ENCODE results near the gene PSMG4.
"Not testable (repeated sequence)": the region's sequence is repeated elsewhere in the genome, so short reads cannot be mapped to it uniquely, and the experiment has no call there.

Gene PSMG4

DNA sequence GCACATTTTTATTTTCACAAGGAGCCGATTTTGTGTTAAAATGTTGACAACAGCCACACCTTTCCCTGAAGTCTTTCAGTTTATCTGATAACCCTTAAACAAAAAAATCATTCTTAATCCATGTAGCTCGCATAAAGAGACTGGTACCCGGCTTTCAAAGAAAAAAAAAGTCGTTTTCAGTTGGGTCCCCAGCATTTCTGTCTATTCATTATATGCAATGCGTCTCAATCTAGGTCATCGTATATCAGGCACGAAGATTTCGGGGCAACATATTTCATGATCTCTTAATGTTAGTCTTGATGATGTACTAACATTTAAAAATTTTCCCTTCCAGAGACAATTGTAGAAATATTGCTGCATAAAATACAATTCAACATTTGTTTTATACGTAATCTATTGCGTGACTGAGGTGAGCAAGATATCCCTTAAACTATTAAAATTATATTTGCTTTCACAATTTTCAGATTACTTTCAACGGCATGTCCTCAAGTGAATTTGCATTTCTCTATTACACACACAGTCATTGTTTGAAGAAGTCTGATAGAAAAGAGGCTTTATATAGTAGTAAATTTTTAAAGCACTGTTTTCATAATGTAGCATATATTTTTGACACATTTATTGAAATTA lies 28.4 kb upstream of the PSMG4 start:
- no peak for DNase-seq (ENCODE audit: low spot score)

DNA sequence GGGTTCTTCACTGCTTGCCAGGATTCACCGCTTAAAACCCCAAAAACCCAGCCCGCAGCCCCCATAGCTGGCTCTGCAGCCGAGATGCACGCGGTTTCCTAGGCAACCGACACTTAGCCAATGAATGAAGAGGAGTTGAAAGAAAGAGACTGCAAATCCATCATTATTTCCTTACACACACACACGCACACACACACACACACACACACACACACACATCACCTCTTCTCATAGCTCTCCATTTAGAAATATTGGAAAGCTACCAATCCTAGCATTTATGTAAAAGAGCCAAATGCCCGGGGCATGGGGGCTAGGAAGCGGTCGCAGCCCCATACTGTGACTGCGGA lies 27.9 kb upstream of the PSMG4 start:
- no peak for DNase-seq (ENCODE audit: low spot score)

DNA sequence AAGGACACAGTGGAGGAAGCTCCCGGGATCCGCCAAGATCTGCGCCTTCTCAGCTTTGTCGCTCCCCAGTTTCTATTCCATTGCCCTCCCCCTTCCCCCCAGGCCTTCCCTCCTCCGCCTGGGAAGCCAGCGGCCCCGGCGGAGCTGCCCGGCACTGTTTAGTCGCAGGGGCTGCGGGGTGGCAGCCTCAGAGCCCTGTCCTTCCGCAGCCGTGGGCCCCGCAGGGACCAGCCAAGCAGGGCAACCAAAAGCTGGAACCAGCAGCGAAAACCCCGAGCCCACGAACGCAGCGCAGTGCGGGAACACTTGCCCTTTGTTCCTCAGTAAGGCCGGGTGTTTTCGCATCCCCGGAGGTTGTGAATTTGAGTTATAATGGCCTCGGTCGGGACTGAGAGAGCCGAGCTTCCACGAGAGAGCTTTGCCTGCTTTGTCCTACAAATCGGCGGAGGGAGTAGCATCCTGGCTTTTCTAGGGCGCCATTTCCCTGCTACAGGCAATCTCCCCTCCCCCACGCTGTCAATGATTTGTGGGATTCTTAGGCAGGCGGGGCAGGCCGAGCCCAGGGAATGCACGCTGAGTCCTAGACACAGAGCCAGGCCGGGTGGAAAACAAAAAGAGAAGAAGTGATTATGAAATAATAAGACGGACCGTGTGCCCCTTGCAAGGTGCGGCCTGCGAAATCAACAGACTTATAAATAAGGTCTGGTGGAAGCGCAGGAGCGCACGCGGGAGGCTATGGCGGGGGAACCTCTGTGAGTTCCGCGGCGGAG lies 27.3 kb upstream of the PSMG4 start:
- DNase-seq (ENCODE audit: low spot score) = no peak

DNA sequence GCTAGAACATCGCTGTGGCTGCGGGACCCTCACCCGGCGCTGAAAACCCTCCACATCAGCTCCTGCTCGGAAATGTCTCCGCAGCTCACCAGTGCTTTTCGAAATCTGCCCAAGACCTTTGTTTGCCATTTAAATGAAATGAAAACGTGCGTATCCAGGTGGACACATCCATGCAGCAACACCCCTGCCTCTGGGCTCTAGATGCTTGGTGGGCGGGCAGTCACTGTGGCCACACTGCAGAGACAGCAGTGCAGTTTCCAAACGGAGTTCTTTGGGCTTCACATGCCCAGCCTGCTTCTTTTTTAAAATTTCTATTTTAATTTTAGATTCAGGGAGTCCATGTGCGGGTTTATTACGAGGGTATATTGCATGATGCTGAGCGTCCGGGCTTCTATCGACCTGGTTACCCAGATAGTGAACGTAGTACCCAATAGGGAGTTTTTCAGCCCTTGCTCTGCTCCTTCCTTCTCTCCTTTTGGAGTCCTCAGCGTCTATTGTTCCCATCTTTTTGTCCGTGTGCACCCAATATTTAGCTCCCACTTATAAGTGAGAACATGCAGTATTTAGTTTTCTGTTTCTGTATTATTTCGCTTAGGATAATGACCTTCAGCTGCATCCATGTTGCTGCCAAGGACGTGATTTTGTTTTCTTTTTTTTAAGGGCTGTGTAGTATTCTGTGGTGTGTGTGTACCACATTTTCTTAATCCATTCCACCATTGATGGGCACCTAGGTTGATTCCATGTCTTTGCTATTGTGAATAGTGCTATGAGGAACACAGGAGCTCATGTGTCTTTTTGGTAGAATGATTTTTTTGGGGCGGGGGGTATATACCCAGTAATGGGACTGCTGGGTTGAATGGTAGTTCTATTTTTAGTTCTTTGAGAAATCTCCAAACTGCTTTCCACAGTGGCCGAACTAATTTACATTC lies 26.5 kb upstream of the PSMG4 start:
- DNase-seq (ENCODE audit: low spot score) = no peak

DNA sequence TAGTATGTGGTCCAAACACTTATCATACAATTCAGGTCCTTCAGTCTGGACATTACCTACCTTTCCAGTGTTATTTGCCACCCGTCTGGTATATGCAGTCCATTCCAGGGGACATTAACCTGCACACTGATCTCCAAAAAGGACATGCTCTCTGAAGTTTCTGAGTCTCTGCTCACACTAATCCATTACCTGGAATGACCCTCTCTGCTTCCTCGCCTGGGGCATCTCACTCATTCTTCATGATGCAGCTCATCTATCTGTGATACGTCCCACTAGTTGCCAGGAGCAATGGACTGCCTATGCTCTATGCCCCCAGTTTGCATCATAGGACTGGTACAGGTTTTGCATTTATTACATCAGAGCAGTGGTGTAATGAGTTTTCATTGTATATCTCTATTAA lies 25.4 kb upstream of the PSMG4 start:
- DNase-seq (ENCODE audit: low spot score) = no peak

DNA sequence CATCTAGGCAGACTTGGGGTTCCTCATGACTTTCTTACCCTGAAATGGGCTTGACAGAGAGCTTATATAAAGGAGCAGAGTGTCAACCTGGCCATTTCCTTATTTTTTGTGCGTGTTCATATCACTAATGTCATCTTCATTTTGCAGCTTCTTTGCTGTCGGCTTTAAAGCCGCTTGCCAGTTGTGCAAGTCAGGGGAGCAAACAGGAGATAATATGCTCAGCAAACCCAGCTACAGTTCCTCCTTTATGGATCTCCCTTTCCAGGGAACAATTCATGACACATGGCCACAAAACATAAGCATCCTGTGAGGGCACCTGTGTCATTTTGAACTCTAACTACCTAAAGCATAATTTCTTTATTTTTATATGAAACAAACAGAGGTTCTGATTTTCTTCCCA lies 24.8 kb upstream of the PSMG4 start:
- DNase-seq (ENCODE audit: low spot score) = no peak

DNA sequence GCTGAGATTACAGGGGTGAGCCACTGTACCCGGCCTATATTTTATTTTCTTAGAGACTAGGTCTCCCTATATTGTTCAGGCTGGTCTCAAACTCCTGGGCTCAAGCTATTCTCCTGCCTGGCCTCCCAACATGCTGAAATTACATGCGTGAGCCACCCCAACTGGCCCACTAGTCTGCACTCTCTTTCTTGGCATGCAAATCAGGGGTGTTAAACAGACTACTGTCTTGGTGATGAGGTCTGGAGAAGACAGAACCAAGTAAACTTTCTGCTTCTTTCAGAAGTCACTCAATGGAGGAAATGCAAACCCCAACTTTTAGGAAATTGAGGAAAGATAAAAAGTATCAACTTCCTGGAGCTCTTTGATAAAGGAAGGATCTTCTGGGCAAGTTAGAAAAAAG lies 23.3 kb upstream of the PSMG4 start:
- no peak for DNase-seq (ENCODE audit: low spot score)

DNA sequence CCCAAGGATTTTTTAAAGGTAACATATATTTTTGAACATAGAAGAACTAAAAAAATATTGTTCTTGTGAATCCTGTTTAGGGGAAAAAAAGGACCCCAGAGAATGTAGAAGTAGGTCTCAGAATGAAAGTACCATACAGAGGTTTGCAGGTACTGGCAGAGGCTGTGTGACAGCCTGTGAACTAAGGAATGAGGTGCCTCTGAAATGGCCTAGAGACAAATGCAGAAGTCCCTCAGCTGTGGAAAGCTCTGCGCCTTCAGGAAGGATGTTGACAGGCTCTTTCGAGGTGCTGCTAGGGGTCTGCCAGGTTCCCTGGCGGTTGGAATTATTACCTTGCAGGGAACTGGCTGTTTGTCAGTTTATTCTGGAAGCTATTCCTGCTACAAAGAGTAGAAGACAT lies 22.7 kb upstream of the PSMG4 start:
- DNase-seq (ENCODE audit: low spot score) = no peak

DNA sequence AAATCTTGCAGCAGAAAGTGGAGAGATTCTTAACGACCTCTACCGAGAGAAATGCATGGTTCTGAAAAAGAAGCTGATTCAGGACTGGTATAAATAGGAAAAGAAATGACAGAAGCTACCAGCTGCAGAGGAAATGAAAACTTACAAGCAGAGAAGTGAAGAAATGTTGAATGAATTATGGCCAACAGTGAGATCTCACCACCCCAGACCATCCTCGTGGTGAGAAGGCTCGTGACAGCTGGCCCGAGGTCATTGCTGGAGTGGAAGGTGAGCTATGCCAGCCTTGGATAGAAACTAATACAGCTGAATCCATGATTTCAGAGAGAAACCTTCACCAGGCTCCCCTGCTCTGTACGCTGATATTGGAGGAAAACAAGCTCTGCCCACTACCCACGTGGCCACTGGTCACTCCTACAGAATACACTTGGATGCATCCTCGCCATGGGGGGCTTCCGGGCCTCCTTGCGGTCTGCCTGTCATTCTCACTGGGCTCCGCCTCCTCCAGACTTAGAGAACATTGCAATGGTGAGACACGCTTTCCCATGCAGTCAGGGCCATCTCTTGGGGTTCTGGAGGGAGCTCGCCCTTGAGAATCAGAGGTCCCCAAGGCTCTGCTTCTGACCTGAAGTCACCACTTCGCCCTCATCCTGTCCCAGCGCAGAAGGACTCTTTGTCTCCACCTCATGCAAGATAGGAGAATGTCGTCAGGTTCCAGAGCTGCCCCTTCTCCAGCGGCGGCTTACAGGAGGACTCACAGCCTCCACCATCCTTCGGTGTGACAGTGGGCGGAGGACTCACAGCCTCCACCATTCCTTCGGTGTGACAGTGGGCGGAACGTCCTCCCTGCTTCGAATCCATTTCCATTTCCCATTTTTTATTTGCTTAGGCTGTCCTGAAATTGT lies 20.7 kb upstream of the PSMG4 start:
- no peak for DNase-seq (ENCODE audit: low spot score)

DNA sequence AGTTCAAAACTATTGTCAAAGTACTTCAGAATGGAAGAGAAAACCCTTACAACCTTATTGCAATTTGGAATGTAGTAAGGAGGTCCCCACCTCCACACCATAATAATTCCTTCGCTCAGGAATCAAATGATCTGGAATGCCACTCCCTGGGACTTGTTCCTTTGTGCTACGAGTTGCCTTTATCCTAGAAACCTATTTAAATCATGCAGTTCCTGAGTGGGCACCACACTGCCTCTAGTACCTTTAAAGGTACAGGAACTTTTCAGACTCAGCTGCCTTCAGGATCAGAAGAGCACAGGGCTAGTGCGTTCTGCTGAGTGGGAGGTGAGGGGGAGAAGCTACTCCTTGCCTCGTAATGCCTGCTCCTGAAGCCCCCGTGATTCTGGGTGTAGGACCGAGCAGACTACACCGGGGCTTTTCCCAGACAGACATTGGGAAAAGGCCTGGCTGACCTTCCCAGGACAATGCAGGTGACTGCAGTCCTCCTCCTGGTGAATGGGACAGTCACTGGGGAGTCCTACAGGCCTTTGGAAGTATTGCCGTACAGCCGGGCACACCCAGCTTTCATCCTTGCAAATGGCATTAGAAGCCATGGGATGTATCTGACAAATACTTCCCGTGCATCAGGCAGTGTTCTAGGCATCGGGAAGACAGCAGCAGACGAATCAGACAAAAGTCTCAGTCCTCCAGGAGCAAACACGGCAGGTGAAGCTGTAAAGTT lies 19.5 kb upstream of the PSMG4 start:
- DNase-seq (ENCODE audit: low spot score) = no peak

DNA sequence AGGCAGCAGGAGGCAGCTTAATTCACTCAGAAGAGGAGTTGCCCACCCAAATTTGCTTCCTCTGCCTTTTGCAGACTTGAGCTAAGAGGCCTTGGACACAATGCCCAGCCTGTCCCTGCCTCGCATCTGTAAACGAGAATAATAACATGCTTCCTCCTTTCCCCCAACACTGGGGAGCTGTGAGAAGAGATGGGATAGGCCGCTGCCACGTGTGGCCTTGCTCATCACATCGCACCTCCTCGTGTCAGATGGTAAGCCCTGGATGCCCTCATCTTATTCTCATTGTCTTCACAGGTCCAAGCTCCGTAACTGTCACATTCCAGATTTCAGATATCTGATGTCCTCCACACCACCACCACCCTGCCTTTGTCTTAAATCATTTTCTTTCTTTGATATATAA lies 18.2 kb upstream of the PSMG4 start:
- no peak for DNase-seq (ENCODE audit: low spot score)

DNA sequence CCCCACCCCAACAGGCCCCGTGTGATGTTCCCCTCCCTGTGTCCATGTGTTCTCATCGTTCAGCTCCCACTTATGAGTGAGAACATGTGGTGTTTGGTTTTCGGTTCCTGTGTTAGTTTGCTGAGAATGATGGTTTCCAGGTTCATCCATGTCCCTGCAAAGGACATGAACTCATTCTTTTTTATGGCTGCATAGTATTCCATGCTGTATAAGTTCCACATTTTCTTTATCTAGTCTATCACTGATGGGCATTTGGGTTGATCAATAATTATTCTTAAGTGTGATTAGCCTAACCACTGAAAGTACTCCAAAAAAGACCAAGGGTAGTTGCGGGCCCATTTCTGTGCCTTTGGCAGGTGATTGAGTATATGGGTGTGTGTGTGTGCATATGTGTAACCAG lies 17.0 kb upstream of the PSMG4 start:
- DNase-seq (ENCODE audit: low spot score) = not testable (repeated sequence)

DNA sequence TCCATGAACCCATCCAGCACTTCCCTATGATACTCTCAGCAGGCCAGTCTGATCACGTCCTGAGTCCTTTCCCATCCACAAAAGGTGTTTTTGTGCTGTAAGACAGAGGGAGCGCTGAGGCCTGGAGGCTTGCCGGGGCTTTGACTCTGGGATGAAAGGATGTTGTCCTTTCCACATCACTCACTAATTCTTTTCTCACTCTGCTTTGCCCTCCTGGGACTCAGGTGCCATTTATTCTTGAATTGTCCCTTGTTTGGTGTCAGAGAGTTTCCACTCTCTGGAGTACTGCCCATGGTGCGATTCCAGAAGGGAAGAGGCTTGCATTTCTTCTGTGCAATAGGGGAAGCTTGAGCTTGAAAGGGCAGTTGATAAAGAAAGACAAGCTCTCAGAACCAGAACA lies 16.0 kb upstream of the PSMG4 start:
- no peak for DNase-seq (ENCODE audit: low spot score)

DNA sequence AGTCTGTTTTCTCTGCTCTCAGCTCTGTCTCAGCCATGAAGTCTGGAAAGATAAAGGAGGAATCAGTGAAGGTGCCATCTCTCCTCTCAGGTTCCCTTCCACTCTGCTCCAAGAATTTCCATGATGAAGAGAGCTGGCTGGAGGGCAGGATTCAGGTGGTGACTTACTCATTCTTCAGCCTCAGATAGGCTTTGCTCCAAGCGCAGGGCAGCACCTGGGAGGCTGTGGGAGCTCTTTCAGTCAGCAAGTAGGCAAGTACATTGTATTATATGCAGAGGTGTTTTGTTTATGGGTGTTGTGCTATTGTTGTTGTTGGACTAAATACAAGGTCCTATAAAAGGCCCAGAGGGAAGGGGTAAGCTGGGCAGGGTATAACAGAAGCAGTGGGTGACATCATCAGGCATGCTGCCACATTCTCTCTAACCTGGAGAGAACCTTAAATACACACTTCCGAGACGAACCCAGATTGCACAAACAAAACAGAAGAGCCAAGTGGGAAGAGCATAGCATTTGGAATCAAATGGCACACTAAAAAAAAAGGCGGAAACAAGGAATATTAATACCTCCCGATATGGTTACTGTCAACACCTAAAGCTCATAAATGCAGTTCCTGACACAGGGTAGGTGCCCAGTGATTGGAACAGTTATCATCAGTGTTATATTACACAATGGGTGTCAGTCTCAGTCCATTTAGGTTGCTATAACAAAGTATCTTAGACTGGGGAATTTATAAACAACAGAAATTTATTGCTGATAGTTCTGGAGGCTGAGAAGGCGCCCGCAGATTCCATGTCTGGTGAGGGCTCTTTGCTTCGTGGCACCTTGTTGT lies 14.5 kb upstream of the PSMG4 start:
- no peak for DNase-seq (ENCODE audit: low spot score)

DNA sequence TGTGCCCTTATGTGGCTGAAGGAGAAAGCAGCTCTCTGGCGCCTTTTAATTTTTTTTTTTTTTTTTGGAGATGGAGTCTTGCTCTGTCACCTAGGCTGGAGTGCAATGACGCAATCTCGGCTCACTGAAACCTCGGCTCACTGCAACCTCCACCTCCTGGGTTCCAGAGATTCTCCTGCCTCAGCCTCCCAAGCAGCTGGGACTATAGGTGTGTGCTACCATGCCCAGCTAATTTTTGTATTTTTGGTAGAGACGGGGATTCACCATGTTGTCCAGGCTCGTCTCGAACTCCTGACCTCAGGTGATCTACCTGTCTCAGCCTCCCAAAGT lies 13.9 kb upstream of the PSMG4 start:
- not testable (repeated sequence) for DNase-seq (ENCODE audit: low spot score)

DNA sequence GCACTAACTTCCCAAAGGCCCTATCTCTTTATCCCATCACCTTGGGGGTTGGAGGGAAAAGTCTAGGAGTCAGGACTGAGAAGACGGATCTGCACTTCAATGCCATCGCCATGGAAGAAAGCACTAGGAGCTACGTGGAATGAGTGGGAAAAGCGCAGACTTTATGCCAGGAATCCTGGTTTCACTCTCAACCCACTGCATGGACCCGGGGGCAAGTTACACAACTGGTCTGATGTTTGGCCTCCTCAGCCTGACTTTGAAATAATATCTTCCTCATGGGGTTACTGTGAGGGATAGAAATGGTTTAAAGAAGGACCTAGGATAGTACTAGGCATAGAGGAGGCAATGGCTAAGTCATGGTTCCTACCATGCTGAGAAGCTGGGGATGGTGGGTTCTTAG lies 13.5 kb upstream of the PSMG4 start:
- no peak for DNase-seq (ENCODE audit: low spot score)

DNA sequence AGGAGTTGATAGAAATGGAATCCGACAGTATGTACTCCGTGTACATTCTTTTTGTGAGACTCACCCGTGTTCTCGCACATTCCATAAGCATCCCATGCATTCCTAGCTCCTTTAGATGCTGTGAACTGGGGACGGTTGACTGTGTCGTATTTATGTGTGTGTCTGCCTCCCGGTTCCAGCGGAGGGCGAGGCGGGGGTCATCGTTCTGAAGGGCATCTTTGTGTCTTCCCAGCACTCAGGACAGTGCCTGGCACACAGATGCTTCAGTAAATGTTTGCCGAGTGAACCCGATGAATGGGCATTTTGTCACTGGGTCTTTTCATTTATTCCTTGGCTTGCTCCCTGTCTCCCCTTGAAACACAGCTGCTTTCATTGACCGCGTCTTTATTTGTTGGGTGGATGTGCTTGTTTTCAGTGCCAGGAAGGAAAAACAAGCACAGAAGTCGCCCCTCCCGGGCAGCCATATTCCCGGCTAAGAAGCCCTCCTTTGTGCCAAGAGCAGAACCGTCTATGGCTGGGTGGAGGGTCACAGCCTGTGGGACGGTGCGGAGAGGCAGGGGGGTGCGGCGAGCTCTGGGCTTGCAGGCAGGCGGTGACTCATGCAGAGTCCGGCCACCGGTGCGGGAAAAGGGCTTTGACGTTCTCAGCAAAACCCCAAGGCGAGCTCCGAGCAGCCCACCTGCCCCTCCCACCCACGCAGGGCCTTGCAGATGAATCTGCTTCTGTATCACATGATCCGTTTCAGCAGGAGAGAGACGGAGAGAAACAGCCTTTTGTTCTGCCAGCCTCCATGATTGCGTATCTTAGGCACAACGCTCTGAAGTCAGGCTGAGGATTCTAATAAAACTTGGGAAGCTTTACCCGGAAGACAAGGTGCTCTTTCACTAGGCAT lies 11.2 kb upstream of the PSMG4 start:
- no peak for DNase-seq (ENCODE audit: low spot score)

DNA sequence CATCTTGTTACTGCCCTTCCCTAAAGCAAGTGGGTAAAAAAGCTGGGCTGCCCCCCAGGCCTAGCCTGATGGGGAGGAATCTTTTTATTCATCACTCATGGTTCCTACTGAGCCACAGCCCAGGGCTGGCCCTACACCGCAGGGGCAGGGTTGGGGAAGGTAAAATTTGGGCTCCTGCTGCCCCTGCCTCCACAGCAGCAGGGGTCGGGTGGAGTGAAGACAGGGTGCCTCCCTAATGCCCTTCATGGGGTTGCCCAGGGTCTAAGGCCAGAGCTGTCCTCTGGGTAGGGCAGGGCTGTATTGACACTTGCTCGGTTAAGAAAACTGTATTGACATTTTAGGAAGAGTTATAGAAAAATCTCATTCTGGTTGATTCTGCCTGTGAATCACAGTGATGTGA lies 8.9 kb upstream of the PSMG4 start:
- DNase-seq (ENCODE audit: low spot score) = no peak

DNA sequence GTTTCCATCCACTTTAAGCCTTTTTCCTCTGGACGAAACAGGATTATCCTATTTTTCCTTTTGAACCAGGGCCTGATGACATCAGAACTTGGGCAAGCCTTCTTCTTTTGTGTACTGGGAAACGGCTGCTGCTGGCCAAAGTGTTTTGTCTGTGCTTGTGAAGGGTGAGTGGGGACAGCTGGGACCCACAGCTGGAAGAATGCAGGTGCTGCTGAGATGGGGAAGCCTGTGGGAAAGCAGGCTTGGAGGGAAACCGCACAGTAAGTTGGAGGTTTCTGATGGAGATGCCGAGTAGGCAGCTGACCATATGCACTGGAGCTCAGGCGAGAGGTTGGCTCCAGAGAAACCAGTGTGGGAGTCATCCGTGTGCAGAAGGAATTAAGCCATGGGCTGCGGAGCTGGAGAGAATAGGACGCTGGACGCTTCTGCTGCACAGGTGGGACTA lies 8.5 kb upstream of the PSMG4 start:
- DNase-seq (ENCODE audit: low spot score) = no peak

All from CD4-positive, alpha-beta T cell treated with Interleukin-15 for 4 hours (primary cell).